ENCODE data around the gene IGSF9B.

IGSF9B gene

DNA sequence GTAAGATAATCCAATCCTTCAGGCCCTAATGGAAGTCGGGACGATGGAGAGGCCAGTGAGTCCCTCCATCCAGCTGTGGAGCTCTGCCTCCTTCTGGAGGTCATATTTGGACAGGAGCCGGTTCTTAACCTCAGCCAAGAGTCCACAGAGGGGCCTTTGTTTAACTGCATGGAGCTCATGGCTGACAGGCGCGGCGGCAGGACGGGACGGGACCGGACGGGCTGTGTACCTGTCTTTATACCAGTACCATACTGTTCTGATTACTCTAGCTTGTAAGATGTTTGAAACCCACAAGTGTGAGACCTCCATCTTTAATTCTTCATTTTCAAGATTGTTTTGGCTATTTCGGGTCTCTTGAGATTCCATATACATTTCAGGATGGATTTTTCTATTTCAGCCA is 91.3 kb downstream of the IGSF9B start:
- in situ Hi-C loops (cut with HindIII; ENCODE audit: low sequenced_read_pairs) = no loop called here

DNA sequence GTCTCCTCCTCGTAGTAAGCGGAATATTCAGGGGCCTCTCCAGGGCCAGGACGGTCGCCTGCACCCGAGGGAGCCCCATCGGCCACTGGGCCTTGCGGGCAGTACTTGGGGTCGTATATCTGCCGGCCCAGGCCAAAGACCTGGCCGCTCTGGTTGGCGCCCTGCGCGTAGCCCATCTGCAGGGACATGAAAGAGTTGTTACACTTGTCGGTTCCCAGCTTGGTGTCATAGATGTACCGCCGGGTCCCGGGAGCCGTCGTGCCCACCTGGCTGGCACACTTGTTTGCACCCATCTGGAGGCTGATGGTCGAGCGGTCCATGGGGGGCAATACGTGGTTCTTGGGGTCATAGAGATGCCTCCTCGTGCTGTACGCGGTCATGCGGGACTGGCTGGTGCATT is 92.0 kb downstream of the IGSF9B start:
- in situ Hi-C loops (cut with HindIII; ENCODE audit: low sequenced_read_pairs) = no loop called here

DNA sequence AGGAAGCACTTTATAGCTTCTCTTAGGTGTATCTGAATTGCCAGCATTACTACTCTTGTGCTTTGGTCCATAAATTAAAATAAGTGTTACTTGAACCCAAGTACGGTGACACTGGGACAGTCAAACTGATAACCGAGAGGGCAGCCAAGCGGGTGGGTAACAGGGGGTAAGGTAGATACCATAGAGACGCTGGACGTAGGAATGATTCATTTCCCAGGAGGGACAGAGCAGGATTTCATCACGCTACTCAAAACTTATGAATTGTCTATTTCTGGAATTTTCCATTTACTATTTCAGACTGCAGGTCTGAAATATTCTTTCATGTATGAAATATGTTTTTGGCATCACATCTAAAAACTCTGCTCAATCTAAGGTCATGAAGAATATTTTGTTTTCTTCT is 96.6 kb downstream of the IGSF9B start:
- in situ Hi-C loops (cut with HindIII; ENCODE audit: low sequenced_read_pairs) = no loop called here
